Activated CD8-positive, alpha-beta memory T cell treated with anti-CD3 and anti-CD28 coated beads for 48 hours (primary cell): ENCODE data around the gene LRATD1.
"Not testable (repeated sequence)": the region's sequence is repeated elsewhere in the genome, so short reads cannot be mapped to it uniquely, and the experiment has no call there.

Experiments
- DNase-seq, 3 experiments: peaks; one replicate each; pipeline ENCODE4 v3.0.0-alpha.2; 2020; ENCODE audit warnings: low read depth in 2 of 3, low spot score in 2 of 3

Gene LRATD1

DNA sequence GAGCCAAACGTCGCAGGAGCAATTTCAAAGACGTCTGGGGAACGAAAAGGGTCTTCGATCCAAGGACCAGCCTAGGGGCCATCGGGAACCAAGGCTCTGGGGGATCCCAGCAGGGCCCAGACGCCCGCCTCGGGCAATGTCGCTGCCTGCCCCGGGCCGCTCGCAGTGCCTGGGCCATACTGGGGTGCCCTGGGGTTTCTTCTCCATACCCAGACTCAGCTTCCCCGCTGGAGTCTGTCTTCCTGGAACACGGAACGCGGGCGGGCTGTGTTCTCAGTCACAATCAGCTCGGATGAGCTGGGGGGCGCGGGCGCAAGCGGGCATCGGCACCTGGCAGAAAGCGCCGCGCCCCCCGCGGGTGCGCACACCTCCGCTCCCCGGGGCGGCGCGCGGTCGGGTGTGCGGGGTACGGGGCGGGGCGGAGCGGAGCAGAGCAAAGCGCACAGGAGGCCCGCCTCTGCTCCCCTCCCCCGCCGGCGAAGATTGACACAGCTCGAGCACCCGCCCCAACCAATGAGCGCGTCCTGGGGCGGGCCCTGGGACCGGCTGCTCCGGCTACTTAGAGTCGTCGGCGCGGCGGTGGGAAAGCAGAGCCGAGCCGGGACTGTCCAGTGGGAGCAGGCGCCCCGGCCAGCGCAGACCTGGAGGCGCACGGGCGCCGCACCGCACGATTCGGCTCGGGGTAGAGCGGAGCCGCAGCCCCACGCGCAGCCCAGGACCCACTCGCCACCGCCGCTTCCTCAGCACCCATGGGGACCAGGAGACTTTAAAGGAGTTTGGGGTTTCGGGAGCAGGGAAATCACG is at the start of gene LRATD1:
Gene LRATD1 (plus strand): TSS at position 585 of the 804 bp plus-strand sequence. CDS start 1,263 bp downstream, outside the sequence.
- no peak for DNase-seq

DNA sequence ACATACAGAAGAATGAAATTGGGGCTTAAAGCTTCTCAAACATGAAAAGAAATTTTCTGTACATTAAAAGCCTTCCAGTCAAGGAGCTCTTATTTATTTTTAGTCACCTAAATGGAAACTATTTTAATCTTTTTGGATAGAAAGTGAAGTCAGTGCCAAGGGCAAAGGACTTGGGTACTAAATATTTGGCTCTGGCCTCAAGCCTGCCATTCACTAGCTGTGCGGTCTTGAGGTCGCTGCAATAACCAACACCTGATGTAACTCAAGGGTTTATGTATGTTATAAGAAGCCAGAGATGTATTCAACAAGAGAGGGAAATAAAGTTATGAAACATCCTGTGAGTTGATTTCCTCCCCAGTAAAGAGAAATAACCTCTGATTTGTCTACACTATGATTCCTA is 49.5 kb upstream of the LRATD1 start:
- no peak for DNase-seq

- no peak for DNase-seq
Measured at GRCh38 chr2:14583802-14584201, 48.7 kb upstream of the LRATD1 start.

GRCh38 chr2:14587119-14587518 is 45.4 kb upstream of the LRATD1 start:
- DNase-seq: no peak

DNA sequence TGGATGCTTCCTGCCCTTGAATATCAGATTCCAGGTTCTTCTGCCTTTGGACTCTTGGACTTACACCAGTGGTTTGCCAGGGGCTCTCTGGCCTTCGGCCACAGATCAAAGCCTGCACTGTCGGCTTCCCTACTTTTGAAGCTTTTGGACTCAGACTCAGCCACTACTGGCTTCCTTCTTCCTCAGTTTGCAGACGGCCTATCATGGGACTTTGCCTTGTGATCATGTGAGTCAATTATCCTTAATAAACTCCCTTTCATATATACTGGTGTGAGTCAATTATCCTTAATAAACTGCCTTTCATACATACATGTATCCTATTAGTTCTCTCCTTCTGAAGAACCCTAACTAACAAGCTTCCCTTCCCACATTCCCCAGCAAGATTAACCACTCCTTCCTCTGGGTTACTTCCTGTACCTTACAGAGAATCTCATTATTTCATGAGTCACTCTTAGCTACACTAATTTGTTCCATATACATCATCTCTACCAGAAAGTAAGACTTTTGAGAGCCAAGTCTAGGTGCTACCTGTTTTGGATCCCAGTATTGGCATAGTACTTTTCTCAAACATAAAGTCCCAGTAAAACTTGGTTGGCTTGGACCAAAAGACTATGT is 31.3 kb upstream of the LRATD1 start:
- no peak for DNase-seq

DNA sequence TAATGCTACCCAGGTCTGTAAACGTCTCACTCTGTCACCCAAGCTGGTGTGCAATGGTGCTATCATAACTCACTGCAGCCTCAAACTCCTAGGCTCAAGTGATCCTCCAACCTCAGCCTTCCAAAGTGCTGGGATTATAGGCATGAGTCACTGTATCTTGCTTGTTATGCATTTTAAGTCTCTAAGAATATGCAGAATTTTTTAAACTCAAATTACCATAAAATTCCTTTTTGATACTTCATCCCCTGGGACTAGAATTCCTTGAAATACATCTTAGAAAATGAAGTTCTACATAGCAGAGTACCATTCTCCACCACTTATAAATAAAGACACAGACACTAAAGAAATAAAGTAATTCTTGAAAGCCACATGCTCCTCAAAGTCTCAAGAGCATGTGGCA is 30.2 kb upstream of the LRATD1 start:
- no peak for DNase-seq

GRCh38 chr2:14603676-14604075 is 28.8 kb upstream of the LRATD1 start:
- no peak for DNase-seq

GRCh38 chr2:14608245-14608644 is 24.3 kb upstream of the LRATD1 start:
- DNase-seq: no peak

DNA sequence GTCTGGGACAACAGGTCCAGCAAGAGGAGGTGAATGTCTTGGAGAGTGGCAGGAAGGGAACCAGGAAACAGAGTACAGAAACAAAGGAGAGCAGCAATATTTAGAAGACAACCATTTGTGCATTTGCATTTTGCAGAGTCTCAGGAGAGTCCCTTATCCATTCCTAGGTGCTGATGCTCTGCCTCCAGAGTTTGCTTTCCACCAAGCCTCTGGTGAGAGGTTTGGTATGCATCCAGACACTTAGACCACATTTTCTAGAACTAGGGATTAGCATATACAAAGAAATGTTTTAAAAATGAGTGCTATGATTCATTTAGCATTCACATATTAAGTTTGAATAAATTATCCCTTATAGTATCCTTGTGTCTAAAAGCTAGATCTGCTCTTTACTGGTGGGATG is 18.5 kb upstream of the LRATD1 start:
- DNase-seq: no peak

DNA sequence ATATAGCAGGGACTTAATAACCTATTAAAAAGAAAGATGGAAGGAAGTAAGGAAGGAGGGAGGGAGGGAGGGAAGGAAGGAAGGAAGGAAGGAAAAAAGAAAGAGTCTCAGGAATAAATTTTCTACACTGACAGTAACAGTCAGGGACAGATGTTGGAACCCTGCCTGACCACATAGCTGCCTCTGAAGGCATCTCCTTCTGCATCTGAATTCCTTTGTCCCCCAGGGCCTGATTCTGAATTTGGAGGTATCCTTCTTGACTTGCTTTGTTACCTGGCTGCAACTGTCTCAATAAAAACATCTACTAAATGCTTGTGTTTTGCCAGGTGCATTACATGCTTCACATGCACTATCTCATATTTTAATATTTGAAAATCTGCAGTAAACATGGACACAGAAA is 17.4 kb upstream of the LRATD1 start:
- no peak for DNase-seq

DNA sequence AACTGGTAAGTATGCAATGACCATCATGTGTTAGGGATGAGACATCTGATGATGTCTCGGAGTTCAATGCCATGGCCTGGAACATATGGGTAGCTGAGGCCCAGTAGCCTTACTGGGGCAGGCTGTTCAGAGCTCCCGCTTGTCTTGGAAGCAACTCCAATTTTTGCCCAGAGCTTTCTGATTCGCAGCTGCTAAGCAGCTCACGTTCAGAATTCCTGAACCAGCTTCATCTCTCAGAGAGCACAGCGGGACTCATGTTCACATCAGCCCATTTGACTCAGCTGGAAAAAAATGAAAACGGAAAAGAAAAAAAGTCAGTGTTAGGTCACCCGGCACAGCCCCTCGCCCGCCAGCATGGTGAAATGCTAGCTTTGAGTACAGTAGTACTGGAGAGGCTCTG is 16.8 kb upstream of the LRATD1 start:
- no peak for DNase-seq

- DNase-seq: no peak
Measured at GRCh38 chr2:14616342-14616741, 16.2 kb upstream of the LRATD1 start.

DNA sequence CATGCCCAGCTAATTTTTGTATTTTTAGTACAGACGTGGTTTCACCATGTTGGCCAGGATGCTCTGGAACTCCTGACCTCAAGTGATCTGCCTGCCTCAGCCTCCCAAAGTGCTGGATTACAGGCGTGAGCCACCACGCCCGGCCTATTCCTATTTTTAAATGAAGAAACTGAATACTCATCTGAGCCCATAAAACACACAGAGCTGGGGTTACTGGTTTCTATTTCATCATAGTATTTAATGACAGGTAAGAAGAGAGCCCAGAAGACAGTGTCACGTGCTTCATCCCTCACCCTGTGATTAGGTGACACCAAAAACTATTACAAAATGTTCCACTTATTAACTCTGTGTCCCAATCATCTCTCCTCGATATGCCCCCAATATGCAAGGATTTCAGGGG is 15.6 kb upstream of the LRATD1 start:
- DNase-seq: no peak

- no peak for DNase-seq
Measured at GRCh38 chr2:14619441-14619840, 13.1 kb upstream of the LRATD1 start.

DNA sequence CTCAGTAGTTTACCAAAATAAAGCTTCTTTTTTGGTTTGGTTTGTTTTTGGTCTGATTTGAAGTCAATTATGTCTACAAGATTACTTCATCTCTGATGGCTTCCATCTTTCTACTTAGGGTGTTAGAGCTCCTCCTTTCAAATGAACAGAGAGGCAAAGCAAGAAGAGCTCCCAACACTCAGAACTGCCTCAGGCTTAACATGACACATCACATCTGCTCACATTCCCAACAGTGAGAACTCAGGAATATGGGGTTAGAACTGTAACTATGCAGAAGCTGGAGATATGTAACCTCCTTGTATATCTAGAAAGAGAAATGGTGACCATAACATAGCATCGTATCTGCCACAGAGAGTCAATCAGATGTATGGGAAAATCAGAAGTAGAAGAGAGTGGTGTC is 11.4 kb upstream of the LRATD1 start:
- DNase-seq: no peak

DNA sequence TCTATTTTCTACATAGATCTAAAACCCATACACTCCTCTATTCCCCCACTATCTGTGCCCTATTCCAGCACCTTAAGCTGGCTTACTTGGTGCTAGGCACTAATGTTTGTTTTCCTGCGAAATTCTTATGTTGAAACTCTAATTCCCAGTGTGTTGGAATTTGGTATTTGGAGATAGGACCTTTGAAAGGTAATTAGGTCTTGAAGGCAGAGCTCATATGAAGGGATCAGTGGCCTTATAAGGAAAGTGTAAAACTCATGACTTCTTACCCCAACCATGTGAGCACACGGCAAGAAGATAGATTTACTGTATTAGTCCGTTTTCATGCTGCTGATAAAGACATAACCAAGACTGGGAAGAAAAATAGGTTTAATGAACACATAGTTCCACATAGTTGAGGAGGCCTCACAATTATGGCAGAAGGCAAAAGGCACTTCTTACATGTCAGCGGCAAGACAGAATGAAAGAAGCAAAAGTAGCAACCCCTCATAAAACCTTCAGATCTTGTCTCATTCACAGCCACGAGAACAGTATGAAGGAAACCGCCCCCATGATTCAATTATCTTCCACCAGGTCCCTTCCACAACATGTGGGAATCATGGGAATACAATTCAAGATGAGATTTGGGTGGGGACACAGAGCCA is 10.5 kb upstream of the LRATD1 start:
- no peak for DNase-seq

DNA sequence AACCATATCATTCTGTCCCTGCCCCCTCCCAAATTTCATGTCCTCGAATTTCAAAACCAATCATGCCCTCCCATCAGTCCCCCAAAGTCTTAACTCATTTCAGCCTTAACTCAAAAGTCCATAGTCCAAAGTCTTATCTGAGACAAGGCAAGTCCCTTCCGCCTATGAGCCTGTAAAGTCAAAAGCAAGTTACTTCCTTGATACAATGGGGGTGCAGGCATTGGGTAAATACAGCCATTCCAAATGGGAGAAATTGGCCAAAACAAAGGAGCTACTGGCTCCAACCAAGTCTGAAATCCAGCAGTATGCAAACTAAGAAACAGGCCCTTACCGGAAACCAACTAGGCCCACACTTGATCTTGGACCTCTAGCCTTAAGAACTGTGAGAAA is 10.0 kb upstream of the LRATD1 start:
- not testable (repeated sequence) for DNase-seq

GRCh38 chr2:14623237-14623636 is 9.3 kb upstream of the LRATD1 start:
- DNase-seq: no peak

GRCh38 chr2:14626873-14627272 is 5.6 kb upstream of the LRATD1 start:
- DNase-seq: no peak

- no peak for DNase-seq
Measured at GRCh38 chr2:14628901-14629300, 3.6 kb upstream of the LRATD1 start.

DNA sequence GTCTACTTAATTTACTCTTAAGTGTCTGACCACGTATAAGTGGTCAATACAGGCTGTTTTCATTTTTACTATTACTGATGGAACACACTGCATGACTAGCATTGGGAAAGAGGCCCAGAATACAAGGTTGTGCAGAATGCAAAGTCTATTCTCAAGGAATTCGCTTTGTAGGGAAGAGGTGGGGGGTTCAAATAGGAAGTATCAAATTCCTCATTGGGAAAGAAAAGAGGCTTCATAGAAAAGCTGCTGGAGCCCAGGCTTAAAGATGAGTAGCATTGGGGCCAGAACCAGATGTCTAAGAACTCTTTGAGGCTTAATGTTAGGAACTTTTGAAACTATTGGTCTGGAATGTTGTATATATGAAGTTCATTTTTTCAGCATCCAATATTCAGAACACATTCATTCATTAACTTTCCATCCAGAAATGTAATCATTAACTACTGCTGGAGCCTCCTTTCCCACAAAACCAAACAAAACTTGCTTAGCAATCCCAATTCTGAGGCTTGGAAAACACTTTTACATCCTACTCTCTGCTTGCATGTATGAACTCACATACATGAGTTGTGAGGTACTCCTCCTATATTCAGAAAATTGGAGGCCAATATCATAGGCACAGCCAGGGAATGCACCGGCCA is 994 bp upstream of the LRATD1 start:
- DNase-seq: no peak

DNA sequence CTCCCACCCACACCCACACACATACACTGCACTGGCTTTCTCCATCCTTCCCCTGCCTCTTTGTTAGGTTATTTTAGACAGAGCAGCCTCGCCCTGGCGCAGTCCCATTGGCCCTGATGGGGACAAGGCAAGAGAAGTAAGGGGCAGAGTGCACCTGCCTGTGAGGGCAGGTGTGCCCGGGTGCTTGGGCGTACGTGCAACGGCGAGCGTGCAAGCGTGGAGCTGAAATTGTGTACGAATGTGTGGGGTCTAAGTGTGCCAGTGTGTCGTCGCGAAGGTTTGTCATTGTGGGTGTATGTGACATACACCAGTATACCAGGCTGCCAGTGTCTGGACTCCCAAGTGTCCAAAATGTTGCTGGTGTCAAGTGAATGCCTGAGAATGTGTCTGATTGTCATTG is 544 bp downstream of the LRATD1 start:
- no peak for DNase-seq
